Panc1 (cell line): ENCODE measurements around the gene CCDC88A. TPM values are rescaled to one million over a fixed set of nuclear protein-coding genes. Genes with fewer than 3 reads are reported as not detected.

Source experiments
- ATAC-seq: fragments of 200-7000 bp; cut with Tn5 transposase; 2 replicates; pipeline ENCODE4 v1.9.1; 2020; ENCODE audit warnings: mild to moderate bottlenecking, moderate library complexity
- BruUV-seq: library from RNA; stranded (reverse); fragments of 400-500 nt; replicated peaks from 2 replicates; lab custom pipeline; 2021; lab: Mats Ljungman, UMichigan
- CTCF ChIA-PET: fragments of 300-600 bp; sonication (Branson Sonifier 250); formaldehyde crosslinking; loops from one replicate; lab custom pipeline; 2022; ENCODE audit warnings: antibody characterized with exemption; lab: Charles Lee
- POLR2A ChIA-PET: fragments of 300-600 bp; sonication (Branson Sonifier 250); formaldehyde crosslinking; loops from one replicate; lab custom pipeline; 2022; ENCODE audit warnings: antibody characterized with exemption; lab: Charles Lee
- DNase-seq: peaks from one replicate; pipeline ENCODE4 v3.0.0-alpha.2; 2010; ENCODE audit warnings: low read depth, low spot score
- H3K27ac ChIP-seq: 2 replicates; pipeline ENCODE4 v1.5.1; 2011; ENCODE audit warnings: mild to moderate bottlenecking, low read length, inconsistent platforms
- H3K27me3 ChIP-seq: fragments of 200-500 bp; sonication (Bioruptor generic); 2 replicates; pipeline ENCODE4 v1.6.0; 2014; ENCODE audit warnings: low read length, inconsistent platforms; ENCODE audit not compliant: control insufficient read depth, insufficient read depth
- H3K36me3 ChIP-seq: fragments of 200-500 bp; sonication (Bioruptor generic); 2 replicates; pipeline ENCODE4 v1.5.1; 2014; ENCODE audit warnings: inconsistent platforms, mild to moderate bottlenecking, low read length, moderate library complexity; ENCODE audit not compliant: control insufficient read depth, insufficient read depth
- H3K4me1 ChIP-seq: 2 replicates; pipeline ENCODE4 v1.5.1; 2011; ENCODE audit warnings: inconsistent platforms, mild to moderate bottlenecking, low read length, moderate library complexity; ENCODE audit not compliant: control insufficient read depth, insufficient read depth
- H3K4me3 ChIP-seq, 2 experiments: 2 replicates each; pipeline ENCODE4 v1.5.1; 2011 to 2012; ENCODE audit warnings: low read depth in 2 of 2, low read length in 2 of 2, mild to moderate bottlenecking in 2 of 2, inconsistent platforms in 1 of 2, moderate library complexity in 1 of 2
- H3K9me3 ChIP-seq: fragments of 200-500 bp; sonication (Bioruptor generic); 2 replicates; pipeline ENCODE4 v1.5.1; 2014; ENCODE audit warnings: low read depth, mild to moderate bottlenecking, inconsistent platforms, low read length, moderate library complexity; ENCODE audit not compliant: control insufficient read depth, insufficient read depth
- POLR2AphosphoS5 ChIP-seq: IDR thresholded peaks from 2 replicates; pipeline ENCODE4 v1.6.1; 2012; ENCODE audit warnings: mild to moderate bottlenecking, low read depth, low read length, moderate library complexity
- SIN3A ChIP-seq: IDR thresholded peaks from 2 replicates; pipeline ENCODE4 v1.6.1; 2012; ENCODE audit warnings: low read depth, mild to moderate bottlenecking, low read length, moderate library complexity, borderline replicate concordance; ENCODE audit not compliant: insufficient read depth
- TCF7L2 ChIP-seq: IDR thresholded peaks from 2 replicates; pipeline ENCODE4 v1.6.1; 2011; ENCODE audit warnings: mild to moderate bottlenecking, low read depth, low read length, inconsistent platforms
- in situ Hi-C: cut with HindIII; loops from 2 replicates; pipeline ENCODE4 v1.10.0; 2016; ENCODE audit warnings: low sequenced_read_pairs, low pct_unique_long_range_greater_than_20kb
- intact Hi-C: fragments of 100-400 bp; cut with micrococcal nuclease; formaldehyde crosslinking; loops from one replicate; pipeline ENCODE4 v1.10.0; 2022; ENCODE audit not compliant: unreplicated experiment
- total RNA-seq: library from RNA; stranded (reverse); gene quantifications from one replicate; pipeline ENCODE4 v1.2.1, GENCODE V29; 2021; ENCODE audit not compliant: unreplicated experiment
- TF ChIP-seq, protein P1 (sequence below), 2 experiments: IDR thresholded peaks; 2 replicates each; pipeline ENCODE4 v1.6.1; 2011 to 2012; ENCODE audit warnings: low read depth in 2 of 2, control low read depth in 1 of 2, low read length in 1 of 2, mild to moderate bottlenecking in 1 of 2, moderate library complexity in 1 of 2; ENCODE audit not compliant: insufficient read depth in 1 of 2
- TF ChIP-seq, protein P2 (sequence below): fragments of 450-650 bp; IDR thresholded peaks from 2 replicates; pipeline ENCODE4 v1.5.1; 2017; ENCODE audit warnings: mild to moderate bottlenecking

Gene CCDC88A
- total RNA-seq, 1 experiment from 2014 or later: 99.8 TPM

DNA sequence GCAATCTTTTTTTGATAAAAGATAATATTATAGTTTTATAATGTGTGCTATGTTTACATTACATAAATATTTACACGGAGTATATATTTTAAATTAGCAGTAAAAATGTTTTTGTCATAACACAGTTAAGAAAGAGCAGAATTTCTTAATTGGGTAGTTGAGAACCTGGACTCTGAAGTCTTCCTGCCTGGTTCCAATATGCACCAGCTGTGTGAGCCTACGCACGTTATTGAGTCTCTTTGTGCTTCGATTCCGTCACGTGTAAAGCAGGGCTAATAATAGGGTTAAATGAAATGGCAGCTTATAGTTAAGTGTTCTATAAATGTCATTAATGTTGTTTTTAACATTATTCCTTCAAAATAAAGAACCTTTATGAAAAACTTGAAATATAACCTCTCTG is 1.2 kb upstream of the CCDC88A start:
- Histone ChIP-seq H3K36me3 (no peaks in the 10 kb centered on the region), H3K4me1 (peaks cover 12% of the 10 kb centered on the region; the same call in 1 of the 2 replicates), H3K9me3 (no peaks in the 10 kb centered on the region), H3K4me3 (no peak overlapping the region; a peak in 1 of 4 replicates), H3K27me3 (no peaks in the 10 kb centered on the region), H3K27ac (no peak overlapping the region; the same call in 1 of the 2 replicates)
- TF ChIP-seq, protein P1, sequence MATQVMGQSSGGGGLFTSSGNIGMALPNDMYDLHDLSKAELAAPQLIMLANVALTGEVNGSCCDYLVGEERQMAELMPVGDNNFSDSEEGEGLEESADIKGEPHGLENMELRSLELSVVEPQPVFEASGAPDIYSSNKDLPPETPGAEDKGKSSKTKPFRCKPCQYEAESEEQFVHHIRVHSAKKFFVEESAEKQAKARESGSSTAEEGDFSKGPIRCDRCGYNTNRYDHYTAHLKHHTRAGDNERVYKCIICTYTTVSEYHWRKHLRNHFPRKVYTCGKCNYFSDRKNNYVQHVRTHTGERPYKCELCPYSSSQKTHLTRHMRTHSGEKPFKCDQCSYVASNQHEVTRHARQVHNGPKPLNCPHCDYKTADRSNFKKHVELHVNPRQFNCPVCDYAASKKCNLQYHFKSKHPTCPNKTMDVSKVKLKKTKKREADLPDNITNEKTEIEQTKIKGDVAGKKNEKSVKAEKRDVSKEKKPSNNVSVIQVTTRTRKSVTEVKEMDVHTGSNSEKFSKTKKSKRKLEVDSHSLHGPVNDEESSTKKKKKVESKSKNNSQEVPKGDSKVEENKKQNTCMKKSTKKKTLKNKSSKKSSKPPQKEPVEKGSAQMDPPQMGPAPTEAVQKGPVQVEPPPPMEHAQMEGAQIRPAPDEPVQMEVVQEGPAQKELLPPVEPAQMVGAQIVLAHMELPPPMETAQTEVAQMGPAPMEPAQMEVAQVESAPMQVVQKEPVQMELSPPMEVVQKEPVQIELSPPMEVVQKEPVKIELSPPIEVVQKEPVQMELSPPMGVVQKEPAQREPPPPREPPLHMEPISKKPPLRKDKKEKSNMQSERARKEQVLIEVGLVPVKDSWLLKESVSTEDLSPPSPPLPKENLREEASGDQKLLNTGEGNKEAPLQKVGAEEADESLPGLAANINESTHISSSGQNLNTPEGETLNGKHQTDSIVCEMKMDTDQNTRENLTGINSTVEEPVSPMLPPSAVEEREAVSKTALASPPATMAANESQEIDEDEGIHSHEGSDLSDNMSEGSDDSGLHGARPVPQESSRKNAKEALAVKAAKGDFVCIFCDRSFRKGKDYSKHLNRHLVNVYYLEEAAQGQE (IDR thresholded peaks at IDR 0.05; ENCODE audit: insufficient read depth in 1 of 2, low read depth in 2 of 2, low read length in 1 of 2): no peak
- no peak for TF ChIP-seq POLR2AphosphoS5
- no peak for TF ChIP-seq SIN3A
- TF ChIP-seq, protein P2, sequence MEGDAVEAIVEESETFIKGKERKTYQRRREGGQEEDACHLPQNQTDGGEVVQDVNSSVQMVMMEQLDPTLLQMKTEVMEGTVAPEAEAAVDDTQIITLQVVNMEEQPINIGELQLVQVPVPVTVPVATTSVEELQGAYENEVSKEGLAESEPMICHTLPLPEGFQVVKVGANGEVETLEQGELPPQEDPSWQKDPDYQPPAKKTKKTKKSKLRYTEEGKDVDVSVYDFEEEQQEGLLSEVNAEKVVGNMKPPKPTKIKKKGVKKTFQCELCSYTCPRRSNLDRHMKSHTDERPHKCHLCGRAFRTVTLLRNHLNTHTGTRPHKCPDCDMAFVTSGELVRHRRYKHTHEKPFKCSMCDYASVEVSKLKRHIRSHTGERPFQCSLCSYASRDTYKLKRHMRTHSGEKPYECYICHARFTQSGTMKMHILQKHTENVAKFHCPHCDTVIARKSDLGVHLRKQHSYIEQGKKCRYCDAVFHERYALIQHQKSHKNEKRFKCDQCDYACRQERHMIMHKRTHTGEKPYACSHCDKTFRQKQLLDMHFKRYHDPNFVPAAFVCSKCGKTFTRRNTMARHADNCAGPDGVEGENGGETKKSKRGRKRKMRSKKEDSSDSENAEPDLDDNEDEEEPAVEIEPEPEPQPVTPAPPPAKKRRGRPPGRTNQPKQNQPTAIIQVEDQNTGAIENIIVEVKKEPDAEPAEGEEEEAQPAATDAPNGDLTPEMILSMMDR: no peak
- no peak for TF ChIP-seq TCF7L2
- no TSS peak for BruUV-seq
- in situ Hi-C loops: no loop called here
- no peak for ATAC-seq
- CTCF ChIA-PET: no interaction called here
- no peak for DNase-seq
- intact Hi-C loops: loop anchor here (5.0 kb wide), 1 partner anchor 91 kb away; no protein-coding TSS in a partner anchor
- POLR2A ChIA-PET: interaction anchor here (1.0 kb wide), 1 partner anchor 9 kb away, joined by 3 read pairs; no protein-coding TSS in a partner anchor

DNA sequence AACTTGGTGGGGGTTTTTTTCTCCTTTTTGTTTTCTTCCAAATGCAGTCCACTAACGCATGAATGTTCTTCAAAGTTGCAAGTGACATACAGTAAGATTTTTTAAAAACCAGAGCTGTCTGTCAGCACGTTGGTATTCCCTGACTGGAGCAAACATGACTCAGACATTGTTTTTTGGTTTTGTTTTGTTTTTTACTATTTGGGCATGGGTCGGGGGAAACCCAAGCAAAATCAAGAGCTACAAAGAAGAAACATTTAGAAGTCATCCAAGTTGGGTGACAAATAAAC is 726 bp upstream of the CCDC88A start:
- DNase-seq: no peak
- Histone ChIP-seq H3K9me3 (no peaks in the 10 kb centered on the region), H3K27ac (peak overlapping the region; percentile 91), H3K27me3 (no peaks in the 10 kb centered on the region), H3K4me3 (peak overlapping the region; percentile 72 to 74), H3K36me3 (no peaks in the 10 kb centered on the region), H3K4me1 (peaks cover 14% of the 10 kb centered on the region; the same call in 1 of the 2 replicates)
- POLR2A ChIA-PET: interaction anchor here (1.0 kb wide), 1 partner anchor 8 kb away, joined by 3 read pairs; no protein-coding TSS in a partner anchor
- intact Hi-C loops: loop anchor here (5.0 kb wide), 1 partner anchor 92 kb away; no protein-coding TSS in a partner anchor
- no peak for TF ChIP-seq SIN3A
- TF ChIP-seq, protein P2: no peak
- no peak for TF ChIP-seq POLR2AphosphoS5
- TF ChIP-seq TCF7L2: no peak
- TF ChIP-seq, protein P1 (IDR thresholded peaks at IDR 0.05; ENCODE audit: insufficient read depth in 1 of 2, low read depth in 2 of 2, low read length in 1 of 2): no peak
- BruUV-seq: no TSS peak
- ATAC-seq: no peak
- CTCF ChIA-PET: interaction anchor here (1.0 kb wide), 1 partner anchor 91 kb away, joined by 4 read pairs; no protein-coding TSS in a partner anchor
- in situ Hi-C loops: no loop called here
